ENCODE data around the gene EML2. TPM values are rescaled to one million over a fixed set of nuclear protein-coding genes. Genes with fewer than 3 reads are reported as not detected.

Gene EML2
- total and polyA plus RNA-seq, 2 donors from 2014 or later, result 36.6 to 93.8 TPM

- H3K4me1 ChIP-seq (ENCODE audit: control insufficient read depth in 2 of 3, insufficient read depth in 2 of 3, low read depth in 1 of 3, low read length in 3 of 3), result peaks cover 0 to 10% (median 6%) of the 10 kb centered on the region in 3 donors
- H3K36me3 ChIP-seq (ENCODE audit: control insufficient read depth in 2 of 3, insufficient read depth in 3 of 3, low read length in 3 of 3), result no peaks in the 10 kb centered on the region
- no peak overlapping the region for H3K9ac ChIP-seq (ENCODE audit: low read length in 3 of 3)
- H3K27me3 ChIP-seq (ENCODE audit: control insufficient read depth, insufficient read depth, low read length), result no peaks in the 10 kb centered on the region
- DNase-seq (peak in 1 of 5 donors; percentile 37), FAIRE-seq (no peak)
- no peak overlapping the region for H3K27ac ChIP-seq (ENCODE audit: low read depth in 2 of 2, low read length in 2 of 2)
- intact Hi-C loops (cut with DNase I), result no loop called here
- H3K4me3 ChIP-seq (ENCODE audit: low read length in 3 of 3), result no peak overlapping the region
- no peaks in the 10 kb centered on the region for H3K9me3 ChIP-seq (ENCODE audit: control insufficient read depth in 2 of 3, insufficient read depth in 1 of 3, low read length in 3 of 3)
- TF ChIP-seq, protein P1, sequence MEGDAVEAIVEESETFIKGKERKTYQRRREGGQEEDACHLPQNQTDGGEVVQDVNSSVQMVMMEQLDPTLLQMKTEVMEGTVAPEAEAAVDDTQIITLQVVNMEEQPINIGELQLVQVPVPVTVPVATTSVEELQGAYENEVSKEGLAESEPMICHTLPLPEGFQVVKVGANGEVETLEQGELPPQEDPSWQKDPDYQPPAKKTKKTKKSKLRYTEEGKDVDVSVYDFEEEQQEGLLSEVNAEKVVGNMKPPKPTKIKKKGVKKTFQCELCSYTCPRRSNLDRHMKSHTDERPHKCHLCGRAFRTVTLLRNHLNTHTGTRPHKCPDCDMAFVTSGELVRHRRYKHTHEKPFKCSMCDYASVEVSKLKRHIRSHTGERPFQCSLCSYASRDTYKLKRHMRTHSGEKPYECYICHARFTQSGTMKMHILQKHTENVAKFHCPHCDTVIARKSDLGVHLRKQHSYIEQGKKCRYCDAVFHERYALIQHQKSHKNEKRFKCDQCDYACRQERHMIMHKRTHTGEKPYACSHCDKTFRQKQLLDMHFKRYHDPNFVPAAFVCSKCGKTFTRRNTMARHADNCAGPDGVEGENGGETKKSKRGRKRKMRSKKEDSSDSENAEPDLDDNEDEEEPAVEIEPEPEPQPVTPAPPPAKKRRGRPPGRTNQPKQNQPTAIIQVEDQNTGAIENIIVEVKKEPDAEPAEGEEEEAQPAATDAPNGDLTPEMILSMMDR (IDR thresholded peaks at IDR 0.05; ENCODE audit: borderline replicate concordance, extremely low read depth, insufficient read depth), result peak; percentile 67
Measured at GRCh38 chr19:45569619-45570421, 69.4 kb downstream of the EML2 start.

DNA sequence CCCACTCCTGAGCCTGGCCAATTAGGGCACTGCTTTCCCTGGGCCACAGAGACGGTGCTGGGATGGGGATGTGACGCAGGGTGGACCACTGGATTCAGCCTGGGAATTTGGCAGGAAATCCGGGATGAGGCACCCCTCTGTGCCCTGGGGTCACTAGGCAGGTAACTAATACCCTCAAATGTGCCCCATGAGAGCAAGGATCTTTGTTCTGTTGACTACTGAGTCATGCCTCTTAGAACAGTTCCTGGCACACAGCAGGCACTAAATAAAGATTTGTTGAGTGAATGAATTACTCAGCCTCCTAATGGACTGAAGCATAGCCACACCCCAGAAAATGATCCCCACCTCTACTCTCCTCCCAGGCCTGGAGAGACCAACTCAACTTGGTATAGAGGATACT lies 70.5 kb downstream of the EML2 start:
- H3K4me1 ChIP-seq (ENCODE audit: control insufficient read depth in 2 of 3, insufficient read depth in 2 of 3, low read depth in 1 of 3, low read length in 3 of 3), result peaks cover 0 to 4% (median 0%) of the 10 kb centered on the region in 3 donors
- TF ChIP-seq, protein P1 (IDR thresholded peaks at IDR 0.05; ENCODE audit: borderline replicate concordance, extremely low read depth, insufficient read depth), result no peak
- H3K4me3 ChIP-seq (ENCODE audit: low read length in 3 of 3), result no peak overlapping the region
- H3K27ac ChIP-seq (ENCODE audit: low read depth in 2 of 2, low read length in 2 of 2), result no peak overlapping the region
- H3K27me3 ChIP-seq (ENCODE audit: control insufficient read depth, insufficient read depth, low read length), result no peaks in the 10 kb centered on the region
- FAIRE-seq, result no peak
- intact Hi-C loops (cut with DNase I), result no loop called here
- H3K9me3 ChIP-seq (ENCODE audit: control insufficient read depth in 2 of 3, insufficient read depth in 1 of 3, low read length in 3 of 3), result no peaks in the 10 kb centered on the region
- no peaks in the 10 kb centered on the region for H3K36me3 ChIP-seq (ENCODE audit: control insufficient read depth in 2 of 3, insufficient read depth in 3 of 3, low read length in 3 of 3)
- H3K9ac ChIP-seq (ENCODE audit: low read length in 3 of 3), result no peak overlapping the region
- DNase-seq, result no peak

- Histone ChIP-seq H3K4me1 (ENCODE audit: control insufficient read depth in 2 of 3, insufficient read depth in 2 of 3, low read depth in 1 of 3, low read length in 3 of 3) (peaks cover 0 to 2% (median 0%) of the 10 kb centered on the region in 3 donors), H3K27me3 (ENCODE audit: control insufficient read depth, insufficient read depth, low read length) (no peaks in the 10 kb centered on the region), H3K36me3 (ENCODE audit: control insufficient read depth in 2 of 3, insufficient read depth in 3 of 3, low read length in 3 of 3) (no peaks in the 10 kb centered on the region), H3K27ac (ENCODE audit: low read depth in 2 of 2, low read length in 2 of 2) (no peak overlapping the region), H3K9me3 (ENCODE audit: control insufficient read depth in 2 of 3, insufficient read depth in 1 of 3, low read length in 3 of 3) (no peaks in the 10 kb centered on the region), H3K9ac (ENCODE audit: low read length in 3 of 3) (no peak overlapping the region), H3K4me3 (ENCODE audit: low read length in 3 of 3) (no peak overlapping the region)
- TF ChIP-seq, protein P1 (IDR thresholded peaks at IDR 0.05; ENCODE audit: borderline replicate concordance, extremely low read depth, insufficient read depth), result no peak
- no peak for DNase-seq
- intact Hi-C loops (cut with DNase I), result no loop called here
- no peak for FAIRE-seq
Measured at GRCh38 chr19:45567609-45568008, 71.6 kb downstream of the EML2 start.
